Sigmoid colon (tissue), 7 donors: ENCODE measurements around the gene P4HA3. TPM values are rescaled to one million over a fixed set of nuclear protein-coding genes. Genes with fewer than 3 reads are reported as not detected.

ENCODE experiments used
- DNase-seq: peaks from one replicate; pipeline ENCODE4 v3.0.0-alpha.2; 2019
- H3K27ac ChIP-seq, 4 donors: fragments of 200-600 bp; sonication (generic); one replicate each; pipeline ENCODE4 v1.5.1; 2016 to 2019; ENCODE audit warnings: mild to moderate bottlenecking in 1 of 4
- H3K27me3 ChIP-seq, 3 donors: fragments of 200-600 bp; sonication (generic); one replicate each; pipeline ENCODE4 v1.5.1; 2019; ENCODE audit warnings: mild to moderate bottlenecking in 1 of 3
- H3K36me3 ChIP-seq, 4 donors: fragments of 200-600 bp; sonication (generic); one replicate each; pipeline ENCODE4 v1.5.1; 2016 to 2019
- H3K4me1 ChIP-seq, 4 donors: fragments of 200-600 bp; sonication (generic); one replicate each; pipeline ENCODE4 v1.5.1; 2017 to 2019
- H3K4me3 ChIP-seq, 4 donors: fragments of 200-600 bp; sonication (generic); one replicate each; pipeline ENCODE4 v1.5.1; 2017 to 2019; ENCODE audit warnings: mild to moderate bottlenecking in 2 of 4, moderate library complexity in 1 of 4
- H3K9me3 ChIP-seq, 4 donors: fragments of 200-600 bp in 3 of 4; sonication (generic) in 3 of 4; one replicate each; pipeline versions ENCODE4 v1.5.1 to v1.6.1; 2013 to 2019
- EP300 ChIP-seq, 4 donors: sonication (generic); formaldehyde crosslinking; IDR thresholded peaks; one replicate each; pipeline ENCODE4 v1.6.1; 2017; ENCODE audit warnings: antibody characterized with exemption in 4 of 4
- POLR2A ChIP-seq, 2 donors: fragments of 450-650 bp; IDR thresholded peaks; one replicate each; pipeline ENCODE4 v1.6.1; 2016; ENCODE audit warnings: antibody characterized with exemption in 2 of 2, mild to moderate bottlenecking in 2 of 2, moderate library complexity in 2 of 2
- POLR2AphosphoS5 ChIP-seq, 4 donors: sonication (generic); formaldehyde crosslinking; IDR thresholded peaks; one replicate each; pipeline ENCODE4 v1.6.1; 2017; ENCODE audit warnings: antibody characterized with exemption in 4 of 4
- WGBS, 2 donors: extraction: QIAGEN DNeasy Blood & Tissue Kit; methylation state at CpG; one replicate each; pipeline ENCODE4 v1.1.7; 2013; 5-methylcytosine and 5-hydroxymethylcytosine counted together
- intact Hi-C: fragments of 100-400 bp; cut with DNase I; formaldehyde crosslinking; loops from one replicate; pipeline ENCODE4 v1.15.1; 2023
- polyA plus RNA-seq, 3 donors: library from polyadenylated mRNA; stranded (reverse); fragments of 200-250 nt; gene quantifications; one replicate each; pipeline ENCODE4 v1.2.3, GENCODE V29; 2013
- total RNA-seq, 4 donors: library from RNA; depleted of rRNA; stranded (reverse); fragments of >200 nt; gene quantifications; one replicate each; pipeline ENCODE4 v1.1.0, GENCODE V29; 2016
- TF ChIP-seq, protein P1 (sequence below), 4 experiments: fragments of 450-650 bp in 3 of 4; fragments of 200-600 bp in 1 of 4; IDR thresholded peaks; one replicate each; pipeline ENCODE4 v1.5.1; 2016 to 2019; ENCODE audit warnings: antibody characterized with exemption in 4 of 4, mild to moderate bottlenecking in 3 of 4, moderate library complexity in 2 of 4
- donor health status: healthy with polysubstance abuse.
- donor health status: Bipolar disorder and iron deficiency.
- donor health status: healthy.

The P4HA3 gene
- total and polyA plus RNA-seq, 7 donors = 0.29 to 11.9 (median 1.1) TPM; not detected in 2

DNA sequence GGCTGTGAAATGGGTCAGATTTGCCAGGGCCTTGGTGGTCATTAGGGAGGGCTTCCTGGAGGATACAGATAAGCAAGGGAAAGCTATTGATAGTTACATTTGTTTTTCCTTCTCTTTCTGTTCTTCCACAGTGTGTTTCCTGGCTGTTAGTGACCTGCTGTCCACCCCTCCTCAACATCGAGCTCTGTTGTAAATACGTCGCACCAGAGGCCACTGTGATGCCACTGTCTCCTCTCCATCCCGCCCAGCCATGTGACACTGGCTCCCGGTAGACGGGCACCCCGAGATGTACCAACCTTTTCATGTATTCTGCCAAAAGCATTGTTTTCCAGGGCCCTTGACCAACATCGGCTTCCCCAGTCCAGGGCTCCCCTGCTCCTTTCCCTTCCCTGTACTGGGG lies 58.1 kb downstream of the P4HA3 start:
- Histone ChIP-seq H3K9me3 (no peaks in the 10 kb centered on the region), H3K27ac (no peak overlapping the region), H3K36me3 (peaks cover 0 to 65% (median 15%) of the 10 kb centered on the region in 4 donors), H3K4me1 (peaks cover 0 to 17% (median 15%) of the 10 kb centered on the region in 4 donors), H3K4me3 (no peak overlapping the region), H3K27me3 (no peaks in the 10 kb centered on the region)
- no peak for DNase-seq
- no peak for TF ChIP-seq POLR2AphosphoS5 (IDR thresholded peaks at IDR 0.05)
- WGBS, 2 donors = 90 to 93% methylated on average over 8 of the region's 8 CpGs
- intact Hi-C loops = loop anchor here (10.0 kb wide), 1 partner anchor 481 kb away; the partner anchor contains the start of gene CHRDL2

DNA sequence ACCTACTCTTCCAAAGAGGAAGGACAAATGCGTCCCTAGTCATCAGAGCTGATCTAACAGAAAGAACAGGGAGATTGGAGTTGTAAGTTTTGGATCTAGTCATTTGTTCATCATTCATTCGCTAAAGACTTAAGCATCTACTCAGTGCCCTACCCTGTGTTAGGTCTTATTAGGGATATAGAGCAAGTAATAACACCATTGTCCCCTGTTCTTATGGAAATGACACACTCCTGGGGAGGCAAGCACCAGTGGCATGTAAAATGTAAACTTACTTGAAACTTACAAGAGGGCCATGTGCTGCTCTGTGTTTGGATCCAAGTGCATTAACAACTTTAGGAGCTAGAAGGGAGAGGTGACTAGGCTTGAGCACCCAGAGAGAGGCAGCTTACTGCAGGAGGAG lies 61.9 kb downstream of the P4HA3 start:
- no peak for TF ChIP-seq POLR2AphosphoS5 (IDR thresholded peaks at IDR 0.05)
- TF ChIP-seq, protein P1, sequence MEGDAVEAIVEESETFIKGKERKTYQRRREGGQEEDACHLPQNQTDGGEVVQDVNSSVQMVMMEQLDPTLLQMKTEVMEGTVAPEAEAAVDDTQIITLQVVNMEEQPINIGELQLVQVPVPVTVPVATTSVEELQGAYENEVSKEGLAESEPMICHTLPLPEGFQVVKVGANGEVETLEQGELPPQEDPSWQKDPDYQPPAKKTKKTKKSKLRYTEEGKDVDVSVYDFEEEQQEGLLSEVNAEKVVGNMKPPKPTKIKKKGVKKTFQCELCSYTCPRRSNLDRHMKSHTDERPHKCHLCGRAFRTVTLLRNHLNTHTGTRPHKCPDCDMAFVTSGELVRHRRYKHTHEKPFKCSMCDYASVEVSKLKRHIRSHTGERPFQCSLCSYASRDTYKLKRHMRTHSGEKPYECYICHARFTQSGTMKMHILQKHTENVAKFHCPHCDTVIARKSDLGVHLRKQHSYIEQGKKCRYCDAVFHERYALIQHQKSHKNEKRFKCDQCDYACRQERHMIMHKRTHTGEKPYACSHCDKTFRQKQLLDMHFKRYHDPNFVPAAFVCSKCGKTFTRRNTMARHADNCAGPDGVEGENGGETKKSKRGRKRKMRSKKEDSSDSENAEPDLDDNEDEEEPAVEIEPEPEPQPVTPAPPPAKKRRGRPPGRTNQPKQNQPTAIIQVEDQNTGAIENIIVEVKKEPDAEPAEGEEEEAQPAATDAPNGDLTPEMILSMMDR (IDR thresholded peaks at IDR 0.05) = no peak
- no peak for TF ChIP-seq EP300 (IDR thresholded peaks at IDR 0.05)
- no peak for TF ChIP-seq POLR2A (IDR thresholded peaks at IDR 0.05)
- Histone ChIP-seq H3K27ac (no peak overlapping the region), H3K4me1 (no peaks in the 10 kb centered on the region), H3K27me3 (no peaks in the 10 kb centered on the region), H3K4me3 (no peak overlapping the region), H3K36me3 (peaks cover 11 to 82% (median 21%) of the 10 kb centered on the region in 4 donors), H3K9me3 (no peaks in the 10 kb centered on the region)
- 96 to 97% methylated on average over 2 of the region's 2 CpGs for WGBS, 2 donors
- no peak for DNase-seq
- intact Hi-C loops = no loop called here

DNA sequence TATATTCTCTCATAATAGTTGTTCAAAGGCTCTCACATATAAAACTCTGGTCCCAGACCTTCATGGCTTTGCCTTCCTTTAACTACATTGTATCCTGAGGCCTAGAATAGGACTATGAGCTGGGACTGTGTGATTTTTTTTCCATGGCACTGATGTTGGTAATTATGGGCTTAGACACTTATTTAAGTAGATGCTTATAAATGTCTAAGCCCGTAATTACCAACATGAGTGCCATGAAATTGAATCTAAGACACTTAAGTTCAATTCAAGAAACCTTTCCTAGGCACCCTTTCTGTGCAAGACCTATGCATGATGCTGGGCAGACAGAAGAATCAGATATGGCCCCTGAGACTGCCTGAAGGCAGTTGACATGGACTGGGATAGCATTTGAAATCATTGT lies 63.0 kb downstream of the P4HA3 start:
- H3K36me3 ChIP-seq = peaks cover 6 to 78% (median 19%) of the 10 kb centered on the region in 4 donors

DNA sequence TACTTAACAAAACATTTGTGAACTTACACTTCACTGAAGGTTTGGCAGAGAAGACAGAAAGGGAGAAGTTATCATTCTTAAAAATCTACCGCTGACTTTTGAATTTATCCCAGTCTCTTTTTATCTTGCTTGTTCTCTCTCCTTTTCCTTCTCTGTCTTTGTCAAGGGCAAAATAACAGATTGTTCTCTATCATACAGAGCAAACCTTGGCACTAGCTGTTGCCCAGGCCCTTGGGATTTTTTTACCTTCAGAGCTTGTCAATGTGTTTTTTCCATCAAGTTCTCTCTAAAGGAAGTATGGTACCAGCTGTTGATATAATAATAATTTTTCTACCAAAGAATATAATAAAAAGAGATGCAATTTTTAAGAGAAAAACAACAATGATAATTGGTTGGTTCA lies 73.2 kb downstream of the P4HA3 start:
- TF ChIP-seq POLR2AphosphoS5 (IDR thresholded peaks at IDR 0.05) (no peak), EP300 (IDR thresholded peaks at IDR 0.05) (no peak), POLR2A (IDR thresholded peaks at IDR 0.05) (no peak)
- TF ChIP-seq, protein P1 (IDR thresholded peaks at IDR 0.05) = no peak
- no peak for DNase-seq
- Histone ChIP-seq H3K9me3 (no peaks in the 10 kb centered on the region), H3K27ac (no peak overlapping the region), H3K36me3 (peaks cover 0 to 75% (median 3%) of the 10 kb centered on the region in 4 donors), H3K4me1 (no peaks in the 10 kb centered on the region), H3K4me3 (no peak overlapping the region), H3K27me3 (no peaks in the 10 kb centered on the region)
- 92 to 97% methylated on average over 1 of the region's 1 CpG for WGBS, 2 donors
- intact Hi-C loops = no loop called here

More for the DNA sequence above, 63.0 kb downstream of the P4HA3 start:
- Histone ChIP-seq H3K4me3 (no peak overlapping the region), H3K4me1 (no peaks in the 10 kb centered on the region), H3K9me3 (no peaks in the 10 kb centered on the region), H3K27ac (no peak overlapping the region), H3K27me3 (no peaks in the 10 kb centered on the region)
- intact Hi-C loops = no loop called here
- 95 to 97% methylated on average over 1 of the region's 1 CpG for WGBS, 2 donors
- DNase-seq = no peak
- TF ChIP-seq, protein P1 (IDR thresholded peaks at IDR 0.05) = no peak
- no peak for TF ChIP-seq POLR2A (IDR thresholded peaks at IDR 0.05)
- TF ChIP-seq EP300 (IDR thresholded peaks at IDR 0.05) = no peak
- no peak for TF ChIP-seq POLR2AphosphoS5 (IDR thresholded peaks at IDR 0.05)

DNA sequence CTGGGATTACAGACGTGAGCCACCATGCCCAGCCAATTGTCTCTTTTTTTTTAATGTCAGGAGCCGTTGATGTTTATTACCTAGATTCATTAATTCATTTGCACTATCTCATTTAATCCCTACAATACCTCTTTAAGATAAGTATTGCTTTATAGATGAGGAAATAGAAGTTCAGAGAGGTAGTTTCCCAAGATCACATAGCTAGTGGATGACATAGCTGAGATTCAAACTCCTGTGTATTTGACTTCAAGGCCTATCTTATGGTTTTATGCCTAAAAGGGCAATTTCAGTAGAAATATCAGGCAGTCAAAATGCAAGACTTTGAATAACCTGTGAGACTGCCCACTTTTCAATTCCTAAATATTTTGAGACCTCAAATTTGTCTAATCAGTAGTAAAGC lies 73.9 kb downstream of the P4HA3 start:
- WGBS, 2 donors = 75 to 92% methylated on average over 2 of the region's 2 CpGs
- Histone ChIP-seq H3K9me3 (no peaks in the 10 kb centered on the region), H3K4me1 (no peaks in the 10 kb centered on the region), H3K36me3 (peaks cover 0 to 76% (median 3%) of the 10 kb centered on the region in 4 donors), H3K27ac (no peak overlapping the region), H3K27me3 (no peaks in the 10 kb centered on the region), H3K4me3 (no peak overlapping the region)
- intact Hi-C loops = no loop called here
- DNase-seq = no peak
- no peak for TF ChIP-seq EP300 (IDR thresholded peaks at IDR 0.05)
- TF ChIP-seq, protein P1 (IDR thresholded peaks at IDR 0.05) = no peak
- no peak for TF ChIP-seq POLR2A (IDR thresholded peaks at IDR 0.05)
- TF ChIP-seq POLR2AphosphoS5 (IDR thresholded peaks at IDR 0.05) = no peak
